Measurements from ENCODE around the gene OR51B5.
"Not testable (repeated sequence)": the region's sequence is repeated elsewhere in the genome, so short reads cannot be mapped to it uniquely, and the experiment has no call there.

Gene OR51B5

DNA sequence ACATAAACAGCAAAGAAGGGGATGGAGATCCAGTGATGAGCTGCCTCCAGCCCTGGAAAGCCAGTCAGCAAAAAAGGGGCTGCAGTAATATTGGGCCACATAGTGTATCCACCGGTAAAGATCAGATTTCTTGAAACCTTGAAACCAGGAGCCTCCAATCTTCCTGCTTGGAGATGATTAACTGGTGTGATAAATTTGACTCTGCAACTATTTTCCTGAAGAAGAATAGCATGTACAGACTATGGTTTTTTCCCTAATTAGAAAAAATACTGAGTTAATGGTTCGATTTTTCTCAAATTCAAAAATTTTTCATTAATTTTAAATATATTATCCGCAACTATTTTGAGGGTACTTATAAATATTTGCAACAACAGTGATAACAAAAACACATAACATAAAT is 19.1 kb downstream of the OR51B5 start, which contains the start of gene OR51B2:
Gene OR51B2, minus strand, starts transcription at position 101 of the 400 bp plus-strand sequence. Its CDS starts 0 bp downstream, at position 101.
- DNase-seq: no peak

DNA sequence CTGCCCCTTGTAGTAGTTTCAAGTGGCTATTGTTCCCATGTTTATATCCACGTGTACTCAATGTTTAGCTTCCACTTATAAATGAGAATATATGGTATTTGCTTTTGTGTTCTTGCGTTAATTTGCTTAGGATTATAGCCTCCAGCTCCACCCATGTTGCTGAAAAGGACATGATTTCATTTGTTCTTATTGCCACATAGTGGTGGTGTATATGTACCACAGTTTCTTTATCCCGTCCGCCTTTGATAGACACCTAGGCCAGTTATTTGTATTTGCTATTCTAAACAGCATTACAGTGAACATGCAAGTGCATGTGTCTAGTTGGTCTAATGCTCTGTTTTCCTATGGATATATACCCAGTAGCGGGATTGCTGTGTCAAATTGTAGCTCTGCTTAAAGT is 26.0 kb downstream of the OR51B5 start:
- no peak for DNase-seq

DNA sequence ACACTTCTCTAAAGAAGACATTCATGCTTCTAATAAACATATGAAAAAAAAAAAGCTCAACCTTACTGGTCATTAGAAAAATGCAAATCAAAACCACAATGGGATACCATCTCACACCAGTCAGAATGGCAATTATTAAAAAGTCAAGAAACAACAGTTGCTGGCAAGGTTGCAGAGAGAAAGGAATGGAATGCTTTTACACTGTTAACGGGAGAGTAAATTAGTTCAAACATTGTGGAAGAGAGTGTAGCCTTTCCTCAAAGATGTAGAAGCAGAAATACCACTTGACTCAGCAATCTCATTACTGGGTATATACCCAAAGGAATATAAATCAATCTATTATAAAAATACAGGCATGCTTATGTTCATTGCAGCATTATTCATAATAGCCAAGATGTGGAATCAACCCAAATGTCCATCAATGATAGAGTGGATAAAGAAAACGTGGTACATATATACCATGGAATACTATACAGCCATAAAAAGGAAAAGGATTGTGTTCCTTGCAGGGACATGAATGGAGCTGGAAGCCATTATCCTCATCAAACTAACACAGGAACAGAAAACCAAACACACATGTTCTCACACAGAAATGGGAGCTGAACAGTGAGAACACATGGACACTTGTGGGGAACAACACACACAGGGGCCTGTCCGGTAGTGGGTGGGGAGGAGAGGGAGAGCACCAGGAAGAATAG is 29.8 kb downstream of the OR51B5 start:
- not testable (repeated sequence) for DNase-seq

DNA sequence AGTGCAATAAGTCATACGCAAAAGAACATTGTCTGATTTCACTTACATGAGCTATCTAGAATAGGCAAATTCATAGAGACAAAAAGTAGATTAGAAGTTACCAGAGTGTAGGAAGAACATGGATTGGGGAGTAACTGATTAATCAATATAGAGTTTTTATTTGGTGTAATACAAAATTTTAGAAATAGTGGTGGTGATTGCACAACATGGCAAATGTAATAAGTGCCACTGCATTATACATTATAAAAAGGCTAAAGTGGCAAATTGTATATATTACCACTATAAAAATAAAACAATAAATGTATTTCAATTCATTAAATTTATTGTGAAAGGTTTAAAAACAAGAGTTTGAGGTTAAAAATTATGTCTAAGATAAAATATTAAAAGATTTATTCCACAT is 32.9 kb downstream of the OR51B5 start:
- no peak for DNase-seq

DNA sequence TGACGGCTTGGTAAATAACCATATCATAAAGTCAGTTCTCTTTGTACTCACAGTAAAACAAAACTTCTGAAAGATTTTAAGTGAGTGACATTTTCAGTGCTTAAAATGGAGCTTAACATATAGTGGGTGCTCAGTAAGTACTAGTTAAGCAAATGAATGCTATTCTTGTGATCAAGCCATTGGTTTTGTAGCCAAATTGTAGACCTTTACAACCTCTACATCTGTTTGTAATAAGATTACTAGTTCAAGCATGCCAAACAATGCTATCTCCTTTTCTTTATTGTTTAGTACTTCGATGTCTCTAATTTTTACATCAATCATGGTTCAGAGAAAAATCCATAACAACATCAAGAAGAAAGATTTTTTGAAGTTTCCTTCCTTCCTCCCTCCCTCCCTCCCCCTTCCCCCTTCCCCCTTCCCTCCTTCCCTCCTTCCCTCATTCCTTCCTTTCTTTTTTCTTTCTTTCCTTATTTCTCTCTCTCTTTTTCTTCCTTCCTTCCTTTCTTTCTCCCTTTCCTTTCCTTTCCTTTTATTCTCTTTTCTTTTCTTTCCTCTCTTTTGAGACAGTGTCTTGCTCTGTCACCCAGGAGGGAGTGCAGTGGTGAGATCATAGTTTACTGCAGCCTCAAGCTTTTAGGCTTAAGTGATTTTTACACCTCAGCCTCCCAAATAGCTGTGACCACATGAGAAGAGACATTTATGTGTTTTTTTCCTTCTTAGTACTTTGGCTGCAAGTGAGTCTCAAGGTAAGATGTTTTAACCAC is 35.9 kb downstream of the OR51B5 start:
- no peak for DNase-seq

DNA sequence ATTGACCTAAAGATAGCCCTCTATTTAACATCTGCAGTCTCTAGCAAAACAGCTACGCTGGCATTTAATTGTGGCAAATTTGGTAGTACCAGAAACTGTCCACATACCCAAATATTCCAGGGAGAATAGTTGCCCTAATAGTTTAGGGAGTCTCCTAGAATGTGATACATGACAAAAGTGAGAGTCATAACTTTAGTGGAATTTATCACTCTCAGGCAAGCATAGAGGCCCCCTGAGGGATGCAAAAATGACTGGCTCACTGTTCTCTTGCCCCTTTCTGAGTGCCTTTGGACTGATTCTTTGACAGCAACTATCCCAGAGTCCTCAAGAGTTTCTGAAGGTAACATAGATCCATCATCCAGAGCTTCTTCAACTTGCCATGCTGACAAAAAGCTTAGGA is 39.3 kb downstream of the OR51B5 start:
- DNase-seq: no peak

DNA sequence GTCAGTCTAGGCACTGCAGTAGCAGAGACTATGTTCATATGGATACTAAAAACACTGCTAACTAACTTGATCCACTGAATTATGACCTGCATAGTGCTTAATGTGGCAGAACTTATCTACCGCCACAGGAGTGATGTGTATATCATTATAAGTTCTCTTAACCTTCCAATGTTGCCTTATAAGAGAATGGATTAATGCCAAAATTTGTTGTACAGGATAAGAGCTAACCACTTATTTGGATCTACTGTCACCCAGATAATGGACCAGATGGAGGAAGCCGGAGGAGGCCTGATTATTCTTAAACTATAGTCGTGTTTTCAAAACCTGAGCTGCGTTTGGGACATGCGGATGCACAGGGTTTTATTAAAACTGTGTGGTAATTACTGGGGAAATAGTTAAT is 39.7 kb downstream of the OR51B5 start:
- DNase-seq: no peak

DNA sequence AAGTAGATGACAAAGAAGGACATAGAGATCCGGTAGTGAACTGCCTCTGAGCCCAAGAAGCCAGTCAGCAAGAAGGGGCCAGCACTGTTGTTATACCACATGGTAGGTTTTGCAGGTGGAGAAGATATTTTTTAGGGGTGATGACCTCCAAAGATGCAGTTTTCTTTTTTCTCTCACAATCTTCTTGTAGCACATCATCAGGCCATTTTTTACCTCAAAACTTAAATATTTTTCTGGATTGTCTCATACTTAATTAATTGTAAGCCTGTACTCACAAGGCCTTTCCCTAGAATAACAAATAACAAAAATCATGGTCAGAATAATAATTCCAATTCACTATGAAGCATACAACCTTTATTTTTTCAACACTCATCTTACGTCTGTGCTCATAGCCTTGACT is 41.5 kb downstream of the OR51B5 start, which contains the start of gene OR51B4:
Gene OR51B4, minus strand, starts transcription at position 101 of the 400 bp plus-strand sequence. Its CDS starts 0 bp downstream, at position 101.
- no peak for DNase-seq

DNA sequence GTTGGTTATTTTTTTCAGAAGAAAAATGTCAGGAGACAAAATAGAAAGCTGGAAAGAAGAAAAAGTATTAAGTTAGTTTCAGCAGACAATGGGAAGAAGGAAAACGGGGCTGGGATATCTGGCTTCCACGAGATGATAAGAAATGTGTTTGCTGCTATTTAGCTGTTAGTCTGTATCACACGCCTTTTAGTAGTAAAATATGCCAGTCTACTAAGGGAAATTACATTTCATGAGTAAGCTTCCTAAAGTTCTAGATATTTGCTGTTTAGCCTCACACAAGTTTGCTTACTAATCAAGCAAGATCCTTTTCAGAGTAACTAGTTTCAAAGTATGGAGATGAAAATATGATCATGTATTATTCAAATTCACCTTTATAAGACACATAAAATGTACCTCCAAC is 43.1 kb downstream of the OR51B5 start:
- no peak for DNase-seq

DNA sequence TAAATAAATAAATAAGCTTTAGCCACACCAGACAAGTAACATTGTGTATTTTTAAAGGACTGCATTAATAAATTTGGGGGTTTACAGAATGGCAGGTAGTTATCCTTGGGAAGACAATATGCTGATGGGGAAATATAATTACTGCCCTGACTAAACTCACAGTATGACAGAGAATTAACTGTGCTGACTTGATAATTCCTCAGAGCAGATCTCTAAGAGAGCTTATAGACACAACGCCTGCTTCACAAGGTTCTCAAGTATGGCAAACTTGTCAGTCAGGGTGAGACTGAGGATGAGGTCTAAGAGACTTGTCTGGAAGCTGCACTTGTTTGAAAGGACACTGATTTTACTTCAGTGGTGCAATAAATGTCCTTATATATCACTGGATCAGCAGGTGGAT is 44.9 kb downstream of the OR51B5 start:
- DNase-seq: no peak

DNA sequence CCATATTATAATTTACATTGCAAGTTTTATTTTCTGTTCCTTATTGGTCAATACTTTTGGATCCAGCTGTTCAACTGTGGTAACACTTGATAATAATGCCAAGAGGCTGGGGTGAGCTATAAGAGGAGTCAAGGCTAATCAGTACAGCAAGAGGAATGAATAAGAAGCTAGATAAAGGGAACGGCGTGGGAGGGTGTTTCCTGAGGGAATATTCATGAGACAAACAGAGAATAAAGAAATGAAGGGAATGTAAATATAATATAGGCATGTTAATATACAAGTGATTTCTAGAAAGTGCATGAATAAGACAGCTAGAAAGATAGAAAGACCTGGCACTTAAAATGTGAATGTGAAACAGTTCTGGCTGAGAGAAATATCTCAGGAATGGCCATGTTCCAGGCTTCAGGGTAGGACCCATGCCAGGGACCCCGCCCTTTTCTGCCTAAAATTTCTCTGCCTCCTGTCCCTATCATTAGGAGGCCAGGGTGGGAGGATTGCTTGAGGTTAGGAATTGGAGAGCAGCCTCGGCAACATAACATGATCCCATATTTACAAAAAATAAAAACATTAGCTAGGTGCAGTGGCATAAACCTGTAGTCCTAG is 45.5 kb downstream of the OR51B5 start:
- DNase-seq: no peak

DNA sequence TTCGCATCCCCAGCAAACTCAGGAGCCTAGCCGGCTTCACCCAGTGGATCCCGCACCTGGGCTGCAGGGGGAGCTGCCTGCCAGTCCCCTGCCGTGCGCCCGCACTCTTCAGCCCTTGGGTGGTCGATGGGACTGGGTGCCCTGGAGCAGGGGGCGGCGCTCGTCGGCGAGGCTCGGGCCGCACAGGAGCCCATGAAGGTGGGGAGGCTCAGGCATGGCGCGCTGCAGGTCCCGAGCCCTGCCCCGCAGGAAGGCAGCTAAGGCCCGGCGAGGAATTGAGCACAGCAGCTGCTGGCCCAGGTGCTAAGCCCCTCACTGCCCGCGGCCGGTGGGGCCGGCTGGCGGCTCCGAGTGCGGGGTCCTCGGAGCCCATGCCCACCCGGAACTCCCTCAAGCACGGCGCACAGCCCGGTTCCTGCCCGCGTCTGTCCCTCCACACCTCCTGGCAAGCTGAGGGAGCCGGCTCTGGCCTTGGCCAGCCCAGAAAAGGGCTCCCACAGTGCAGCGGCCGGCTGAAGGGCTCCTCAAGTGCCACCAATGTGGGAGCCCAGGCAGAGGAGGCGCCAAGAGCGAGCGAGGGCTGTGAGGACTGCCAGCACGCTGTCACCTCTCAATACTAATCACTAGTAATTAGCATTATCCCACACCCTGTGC is 48.9 kb downstream of the OR51B5 start:
- not testable (repeated sequence) for DNase-seq

DNA sequence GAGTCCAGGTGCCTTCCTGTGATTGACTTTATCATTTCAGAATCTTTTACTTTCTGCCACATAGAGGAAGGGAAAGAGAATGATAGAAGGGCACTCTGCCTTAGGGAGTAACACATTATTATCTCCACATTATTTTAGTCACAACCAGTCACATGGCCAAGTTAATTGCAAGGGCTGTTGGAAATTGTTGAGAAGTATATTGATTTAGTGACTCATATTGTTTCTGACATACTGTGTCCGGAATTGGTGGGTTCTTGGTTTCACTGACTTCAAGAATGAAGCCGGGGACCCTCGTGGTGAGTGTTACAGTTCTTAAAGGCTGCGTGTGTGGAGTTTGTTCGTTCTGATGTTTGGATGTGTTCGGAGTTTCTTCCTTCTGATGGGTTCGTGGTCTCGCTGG is 50.3 kb downstream of the OR51B5 start:
- DNase-seq: no peak

All from activated gamma-delta T cell (primary cell).